ENCODE results near the gene DEFB128.

The DEFB128 gene

DNA sequence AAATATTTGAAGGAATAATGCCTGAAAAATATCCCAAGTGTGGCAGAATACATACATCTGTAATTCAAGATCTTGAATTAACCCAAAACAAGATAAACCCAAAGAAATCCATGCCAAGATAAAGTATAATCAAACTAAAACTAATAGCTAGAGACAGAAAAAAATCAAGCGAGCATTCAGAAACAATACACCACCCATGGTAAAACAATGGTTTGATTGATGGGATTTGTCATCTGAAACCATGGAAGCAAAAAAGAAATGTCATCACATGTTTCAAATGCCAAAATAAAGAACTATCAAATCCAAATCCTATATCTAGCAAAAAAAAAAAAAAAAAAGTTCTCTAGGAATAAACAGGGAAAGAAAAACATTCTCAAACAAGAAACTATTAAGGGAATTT lies 37.4 kb downstream of the DEFB128 start:
- DNase-seq (ENCODE audit: low read depth) = no peak

DNA sequence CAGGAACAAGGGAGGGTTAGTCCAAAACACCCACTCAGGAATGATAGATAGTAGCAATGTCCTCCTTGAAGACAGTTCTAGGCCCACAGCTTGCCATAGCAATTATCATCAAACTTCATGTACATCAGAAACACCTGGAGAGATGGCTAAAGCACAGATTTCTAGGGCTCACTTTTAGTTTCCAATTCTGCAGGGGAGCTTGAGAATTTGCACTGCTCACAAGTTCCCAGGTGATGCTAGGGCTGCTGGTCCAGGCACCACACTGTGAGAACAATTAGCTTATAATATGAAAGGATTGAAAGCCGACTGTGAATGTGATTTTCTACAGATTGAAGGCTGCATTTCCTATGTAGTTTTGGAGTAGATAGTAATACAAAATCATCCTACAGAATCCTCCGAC lies 43.6 kb downstream of the DEFB128 start:
- DNase-seq (ENCODE audit: low read depth) = no peak

GRCh38 chr20:142290-142689 lies 47.2 kb downstream of the DEFB128 start, which contains the start of gene DEFB126:
Gene DEFB126, plus strand, starts transcription at chr20:142590. Its CDS starts 39 bp downstream, at chr20:142629.
- DNase-seq (ENCODE audit: low read depth) = no peak

Measured in activated T-helper 9 cell treated with anti-CD3 and anti-CD28 coated beads, Interleukin-2, amount 50 U/mL, for 16 hours (primary cell).